Stimulated activated CD8-positive, alpha-beta memory T cell treated with anti-CD3 and anti-CD28 coated beads, Interleukin-15, amount 100 ng/mL, for 1 hour (primary cell): ENCODE data around the gene TP73.

Experiments
- DNase-seq: peaks from one replicate; pipeline ENCODE4 v3.0.0-alpha.2; 2020; ENCODE audit warnings: low read depth

The TP73 gene

GRCh38 chr1:3673381-3674099 lies 21.2 kb downstream of the TP73 start:
- no peak for DNase-seq

- DNase-seq: no peak
Observed at GRCh38 chr1:3674100-3675094, 22.1 kb downstream of the TP73 start.

GRCh38 chr1:3675436-3675835 lies 23.1 kb downstream of the TP73 start:
- DNase-seq: no peak

GRCh38 chr1:3676581-3677470 lies 24.5 kb downstream of the TP73 start:
- no peak for DNase-seq

- no peak for DNase-seq
Observed at GRCh38 chr1:3677484-3677883, 25.2 kb downstream of the TP73 start.

- DNase-seq: no peak
Observed at GRCh38 chr1:3678361-3679097, 26.2 kb downstream of the TP73 start.

- no peak for DNase-seq
Observed at GRCh38 chr1:3679098-3679555, 26.8 kb downstream of the TP73 start.

- DNase-seq: no peak
Observed at GRCh38 chr1:3679799-3680453, 27.6 kb downstream of the TP73 start.

GRCh38 chr1:3680488-3681230 lies 28.3 kb downstream of the TP73 start:
- DNase-seq: no peak

- no peak for DNase-seq
Observed at GRCh38 chr1:3681231-3681897, 29.0 kb downstream of the TP73 start.

- no peak for DNase-seq
Observed at GRCh38 chr1:3681898-3682806, 29.8 kb downstream of the TP73 start.

- DNase-seq: no peak
Observed at GRCh38 chr1:3683197-3683596, 30.9 kb downstream of the TP73 start.

- no peak for DNase-seq
Observed at GRCh38 chr1:3683992-3684391, 31.7 kb downstream of the TP73 start.

- DNase-seq: no peak
Observed at GRCh38 chr1:3685222-3685621, 32.9 kb downstream of the TP73 start.

GRCh38 chr1:3685906-3686305 lies 33.6 kb downstream of the TP73 start:
- no peak for DNase-seq

- no peak for DNase-seq
Observed at GRCh38 chr1:3687504-3687903, 35.2 kb downstream of the TP73 start.

GRCh38 chr1:3688356-3689137 lies 36.2 kb downstream of the TP73 start:
- no peak for DNase-seq
